HepG2 (cell line): ENCODE data around the gene SMCO1. TPM values are rescaled to one million over a fixed set of nuclear protein-coding genes. Genes with fewer than 3 reads are reported as not detected.

Source experiments
- ATAC-seq: fragments of 200-7000 bp; cut with Tn5 transposase; 3 replicates; pipeline ENCODE4 v1.9.1; 2020; ENCODE audit warnings: mild to moderate bottlenecking, moderate library complexity
- BruUV-seq: library from RNA; stranded (reverse); fragments of 400-500 nt; replicated peaks from 2 replicates; lab custom pipeline; 2021; lab: Mats Ljungman, UMichigan
- CTCF ChIA-PET: fragments of 300-600 bp; formaldehyde crosslinking; extraction: SDS; loops from one replicate; lab custom pipeline; 2021; ENCODE audit warnings: low total read pairs, inconsistent platforms, low intra/inter-chr PET ratio; lab: Yijun Ruan, JAX
- POLR2A ChIA-PET: fragments of 350-600 bp; sonication (Branson Sonifier 250); formaldehyde crosslinking; loops from one replicate; lab custom pipeline; 2020; ENCODE audit warnings: antibody characterized with exemption, inconsistent platforms; lab: Yijun Ruan, JAX
- DNase-seq: peaks from one replicate; pipeline ENCODE4 v3.0.0-alpha.2; 2015; ENCODE audit warnings: low spot score
- FAIRE-seq: peaks from 3 replicates; lab custom pipeline; 2011; peaks lifted over from hg19 to GRCh38; lab: Jason Lieb, UNC
- H2AFZ ChIP-seq: one replicate; pipeline ENCODE4 v1.6.1; 2011; ENCODE audit warnings: low read length, inconsistent platforms
- H3K27ac ChIP-seq: fragments of 300-600 bp; 3 replicates; pipeline ENCODE4 v1.8.0; 2011; ENCODE audit warnings: mixed run types, mild to moderate bottlenecking, mixed read lengths, low read length, inconsistent platforms; ENCODE audit not compliant: insufficient read depth; ENCODE audit errors: extremely low read length
- H3K27me3 ChIP-seq, 2 experiments: fragments of 200-600 bp in 1 of 2; 2 replicates in 1 of 2; 3 replicates in 1 of 2; pipeline versions ENCODE4 v1.6.0 to v1.8.0; 2011; ENCODE audit warnings: low read length in 2 of 2, mild to moderate bottlenecking in 2 of 2, moderate library complexity in 2 of 2, inconsistent platforms in 1 of 2; ENCODE audit not compliant: insufficient read depth in 2 of 2, control insufficient read depth in 1 of 2
- H3K36me3 ChIP-seq, 2 experiments: fragments of 200-600 bp in 1 of 2; replicated peaks in 1 of 2; 2 replicates in 1 of 2; 3 replicates in 1 of 2; pipeline versions ENCODE4 v1.5.1 to v1.8.0; 2011; ENCODE audit warnings: low read length in 2 of 2, inconsistent platforms in 1 of 2; ENCODE audit not compliant: insufficient read depth in 2 of 2, control insufficient read depth in 1 of 2
- H3K4me1 ChIP-seq: 2 replicates; pipeline ENCODE4 v1.5.1; 2012; ENCODE audit warnings: low read length, inconsistent platforms; ENCODE audit not compliant: insufficient read depth
- H3K4me2 ChIP-seq: 2 replicates; pipeline ENCODE4 v1.6.0; 2011; ENCODE audit warnings: low read depth, low read length, inconsistent platforms
- H3K4me3 ChIP-seq, 3 experiments: fragments of 200-600 bp in 1 of 3; sonication (generic), shearing (Covaris generic) in 1 of 3; replicated peaks in 1 of 3; 2 replicates each; pipeline ENCODE4 v1.5.1; 2011 to 2016; ENCODE audit warnings: low read length in 3 of 3, inconsistent platforms in 2 of 3, low read depth in 2 of 3, mild to moderate bottlenecking in 2 of 3, control low read depth in 1 of 3, mixed read lengths in 1 of 3; ENCODE audit not compliant: insufficient read depth in 1 of 3
- H3K79me2 ChIP-seq: one replicate; pipeline ENCODE4 v1.6.1; 2011; ENCODE audit warnings: low read length, inconsistent platforms; ENCODE audit not compliant: insufficient read depth
- H3K9ac ChIP-seq: 2 replicates; pipeline ENCODE4 v1.6.0; 2011; ENCODE audit warnings: mild to moderate bottlenecking, low read depth, low read length, inconsistent platforms; ENCODE audit not compliant: insufficient read depth
- H3K9me3 ChIP-seq: 2 replicates; pipeline ENCODE4 v1.5.1; 2012; ENCODE audit warnings: mild to moderate bottlenecking, low read length
- H4K20me1 ChIP-seq: 2 replicates; pipeline ENCODE4 v1.6.0; 2011; ENCODE audit warnings: inconsistent platforms, mild to moderate bottlenecking, low read length, moderate library complexity; ENCODE audit not compliant: insufficient read depth
- CTCF ChIP-seq: sonication (generic); formaldehyde crosslinking; IDR thresholded peaks from 2 replicates; pipeline ENCODE4 v1.5.0; 2020; ENCODE audit warnings: mild to moderate bottlenecking, missing genetic modification reagents, moderate library complexity
- DBP ChIP-seq: sonication (generic); formaldehyde crosslinking; IDR thresholded peaks from 2 replicates; pipeline ENCODE4 v1.4.0; 2020; ENCODE audit warnings: missing genetic modification reagents; ENCODE audit errors: not compliant biosample characterization
- DR1 ChIP-seq: sonication (generic); formaldehyde crosslinking; IDR thresholded peaks from 2 replicates; pipeline ENCODE4 v1.8.0; 2021; ENCODE audit warnings: mild to moderate bottlenecking, missing genetic modification reagents, inconsistent platforms
- KAT7 ChIP-seq: IDR thresholded peaks from 2 replicates; pipeline ENCODE4 v1.6.1; 2018; ENCODE audit warnings: borderline replicate concordance, missing compliant biosample characterization
- NFYB ChIP-seq: sonication (generic); formaldehyde crosslinking; IDR thresholded peaks from 2 replicates; pipeline ENCODE4 v1.4.0; 2020; ENCODE audit warnings: missing genetic modification reagents
- NPAS2 ChIP-seq: sonication (generic); formaldehyde crosslinking; IDR thresholded peaks from 2 replicates; pipeline ENCODE4 v1.8.0; 2022; ENCODE audit warnings: mild to moderate bottlenecking, missing genetic modification reagents, borderline replicate concordance
- SATB2 ChIP-seq: sonication (generic); formaldehyde crosslinking; IDR thresholded peaks from 2 replicates; pipeline ENCODE4 v1.5.0; 2020; ENCODE audit warnings: missing genetic modification reagents
- STAG1 ChIP-seq: sonication (generic); formaldehyde crosslinking; IDR thresholded peaks from 2 replicates; pipeline ENCODE4 v1.4.0; 2020; ENCODE audit warnings: missing genetic modification reagents
- TMF1 ChIP-seq: sonication (generic); formaldehyde crosslinking; IDR thresholded peaks from 2 replicates; pipeline ENCODE4 v1.8.1; 2022; ENCODE audit warnings: low read depth, missing genetic modification reagents
- ZBTB20 ChIP-seq: sonication (generic); formaldehyde crosslinking; IDR thresholded peaks from 2 replicates; pipeline ENCODE4 v1.8.1; 2023; ENCODE audit warnings: missing genetic modification reagents, low read depth, mild to moderate bottlenecking, borderline replicate concordance
- ZBTB4 ChIP-seq: sonication (generic); formaldehyde crosslinking; IDR thresholded peaks from 2 replicates; pipeline ENCODE4 v1.4.0; 2020; ENCODE audit warnings: missing genetic modification reagents, mild to moderate bottlenecking, borderline replicate concordance
- ZFP36 ChIP-seq: fragments of 150-350 bp; IDR thresholded peaks from 2 replicates; pipeline ENCODE4 v1.6.1; 2018; ENCODE audit warnings: borderline replicate concordance, low read length, low read depth; ENCODE audit not compliant: partially characterized antibody
- ZFP62 ChIP-seq: sonication (generic); formaldehyde crosslinking; IDR thresholded peaks from 2 replicates; pipeline ENCODE4 v1.4.0; 2020; ENCODE audit warnings: missing genetic modification reagents
- ZFX ChIP-seq: sonication (generic); formaldehyde crosslinking; IDR thresholded peaks from 2 replicates; pipeline ENCODE4 v1.4.0; 2020; ENCODE audit warnings: mild to moderate bottlenecking, low read depth, missing genetic modification reagents, moderate library complexity
- ZNF138 ChIP-seq: sonication (generic); formaldehyde crosslinking; IDR thresholded peaks from 2 replicates; pipeline ENCODE4 v1.5.0; 2020; ENCODE audit warnings: mild to moderate bottlenecking, low read depth, missing genetic modification reagents
- ZNF567 ChIP-seq: sonication (generic); formaldehyde crosslinking; IDR thresholded peaks from 2 replicates; pipeline ENCODE4 v1.8.1; 2023; ENCODE audit warnings: mild to moderate bottlenecking, missing genetic modification reagents, borderline replicate concordance
- ZNF652 ChIP-seq: IDR thresholded peaks from 2 replicates; pipeline ENCODE4 v1.6.1; 2016; ENCODE audit warnings: low read depth, borderline replicate concordance
- ZNF674 ChIP-seq: sonication (generic); formaldehyde crosslinking; IDR thresholded peaks from 2 replicates; pipeline ENCODE4 v1.5.0; 2020; ENCODE audit warnings: low read depth, mild to moderate bottlenecking, missing genetic modification reagents
- ZNF782 ChIP-seq: sonication (generic); formaldehyde crosslinking; IDR thresholded peaks from 2 replicates; pipeline ENCODE4 v1.4.0; 2020; ENCODE audit warnings: missing genetic modification reagents, mild to moderate bottlenecking, borderline replicate concordance
- WGBS: methylation state at CpG from one replicate; pipeline ENCODE4 v1.1.6; 2017; ENCODE audit warnings: low lambda C conversion rate; 5-methylcytosine and 5-hydroxymethylcytosine counted together
- in situ Hi-C: cut with HindIII; loops from 2 replicates; pipeline ENCODE4 v1.10.0; 2017; ENCODE audit warnings: low pct_unique_long_range_greater_than_20kb; ENCODE audit not compliant: extremely low pct_ligation_motif_present
- intact Hi-C: fragments of 100-400 bp; cut with micrococcal nuclease; formaldehyde crosslinking; loops from one replicate; pipeline ENCODE4 v1.10.0; 2022; ENCODE audit not compliant: unreplicated experiment
- polyA plus RNA-seq, 8 experiments: library from polyadenylated mRNA; depleted of rRNA in 3 of 8; stranded (reverse) in 7 of 8; unstranded in 1 of 8; fragments of >200 nt; fragmentation: Illumina TruSeq in 4 of 8; extraction: Trizol in 4 of 8; gene quantifications; 2 replicates each; pipeline versions ENCODE4 v1.2.1 to v1.2.3, GENCODE V29; 2011 to 2016; ENCODE audit warnings: low read depth in 4 of 8, missing spikeins in 1 of 8, mixed read lengths in 1 of 8; ENCODE audit not compliant: insufficient read depth in 1 of 8
- total RNA-seq, 5 experiments: library from RNA; depleted of rRNA; stranded (reverse); fragments of >200 nt; fragmentation: Illumina TruSeq; extraction: Trizol; gene quantifications; 2 replicates each; pipeline ENCODE4 v1.2.3, GENCODE V29; 2016; ENCODE audit warnings: low read depth in 1 of 5

The SMCO1 gene
- total and polyA plus RNA-seq, 2 of the 13 experiments (the other 11 are each of a cell fraction or from before 2014, with no cell fraction given) = not detected

GRCh38 chr3:196524527-196524926, 9.4 kb upstream of the SMCO1 start:
- Histone ChIP-seq H2AFZ (no peak overlapping the region), H3K79me2 (no peaks in the 10 kb centered on the region), H3K4me2 (no peak overlapping the region), H3K4me3 (no peak overlapping the region), H3K27ac (no peak overlapping the region), H3K27me3 (peaks cover 0 to 14% of the 10 kb centered on the region in 2 experiments; a peak in 1 of 5 replicates), H3K9ac (no peak overlapping the region), H3K36me3 (no peaks in the 10 kb centered on the region), H3K9me3 (no peaks in the 10 kb centered on the region), H4K20me1 (no peaks in the 10 kb centered on the region), H3K4me1 (no peaks in the 10 kb centered on the region; the same call in 1 of the 2 replicates)
- DNase-seq = no peak
- WGBS = 30% methylated on average over 5 of the region's 5 CpGs
- CTCF ChIA-PET = no interaction called here
- in situ Hi-C loops = no loop called here
- peak; percentile 56 for ATAC-seq
- BruUV-seq = no TSS peak
- FAIRE-seq = no peak
- POLR2A ChIA-PET = no interaction called here
- intact Hi-C loops = no loop called here
- peak; percentile 59 for TF ChIP-seq STAG1 (CRISPR knock-in tag)
- no peak for TF ChIP-seq DBP (CRISPR knock-in tag)
- no peak for TF ChIP-seq TMF1 (CRISPR knock-in tag)
- no peak for TF ChIP-seq NFYB
- TF ChIP-seq ZBTB4 = no peak
- TF ChIP-seq DR1 (CRISPR knock-in tag) = no peak
- TF ChIP-seq ZNF138 (CRISPR knock-in tag) = no peak
- peak; percentile 95 for TF ChIP-seq ZNF652
- TF ChIP-seq ZFP36 = no peak
- no peak for TF ChIP-seq SATB2 (CRISPR knock-in tag)
- TF ChIP-seq ZNF567 (CRISPR knock-in tag) = no peak
- no peak for TF ChIP-seq ZFX (CRISPR knock-in tag)
- peak; percentile 47 for TF ChIP-seq CTCF (CRISPR knock-in tag)
- no peak for TF ChIP-seq NPAS2
- no peak for TF ChIP-seq ZNF674 (CRISPR knock-in tag)
- no peak for TF ChIP-seq KAT7
- no peak for TF ChIP-seq ZNF782 (CRISPR knock-in tag)
- TF ChIP-seq ZFP62 (CRISPR knock-in tag) = no peak
- TF ChIP-seq ZBTB20 (CRISPR knock-in tag) = no peak
